GM23248 (cell line): Measurements from ENCODE around the gene ZNF438. TPM values are rescaled to one million over a fixed set of nuclear protein-coding genes. Genes with fewer than 3 reads are reported as not detected.

ENCODE experiments used
- DNase-seq: peaks from one replicate; pipeline ENCODE4 v3.0.0-alpha.2; 2015
- H2AFZ ChIP-seq: fragments of 200-600 bp; sonication (generic); 2 replicates; pipeline ENCODE4 v1.6.1; 2016; ENCODE audit warnings: antibody characterized with exemption
- H3F3A ChIP-seq: fragments of 200-600 bp; sonication (generic); 2 replicates; pipeline ENCODE4 v1.6.1; 2016; ENCODE audit warnings: mild to moderate bottlenecking, antibody characterized with exemption, mixed run types; ENCODE audit not compliant: insufficient read depth
- H3K27ac ChIP-seq: fragments of 200-600 bp; sonication (generic); 2 replicates; pipeline ENCODE4 v1.5.1; 2016; ENCODE audit warnings: mild to moderate bottlenecking
- H3K27me3 ChIP-seq: fragments of 200-600 bp; sonication (generic); replicated peaks from 2 replicates; pipeline ENCODE4 v1.6.1; 2016; ENCODE audit warnings: mild to moderate bottlenecking; ENCODE audit not compliant: insufficient read depth
- H3K36me3 ChIP-seq: fragments of 200-600 bp; sonication (generic); 2 replicates; pipeline ENCODE4 v1.6.1; 2016; ENCODE audit warnings: low read depth, mild to moderate bottlenecking
- H3K4me1 ChIP-seq: fragments of 200-600 bp; sonication (generic); 2 replicates; pipeline ENCODE4 v1.6.1; 2016; ENCODE audit warnings: mild to moderate bottlenecking; ENCODE audit not compliant: insufficient read depth
- H3K4me2 ChIP-seq: fragments of 200-600 bp; sonication (generic); one replicate; pipeline ENCODE4 v1.6.1; 2016; ENCODE audit warnings: mild to moderate bottlenecking; ENCODE audit not compliant: unreplicated experiment
- H3K4me3 ChIP-seq: fragments of 200-600 bp; sonication (generic); 2 replicates; pipeline ENCODE4 v1.5.1; 2016; ENCODE audit warnings: mild to moderate bottlenecking
- H3K79me2 ChIP-seq: fragments of 200-600 bp; sonication (generic); 2 replicates; pipeline ENCODE4 v1.6.1; 2016; ENCODE audit warnings: mild to moderate bottlenecking; ENCODE audit not compliant: insufficient read depth
- H3K9ac ChIP-seq: fragments of 200-600 bp; sonication (generic); 2 replicates; pipeline ENCODE4 v1.6.1; 2016; ENCODE audit warnings: mild to moderate bottlenecking
- H3K9me2 ChIP-seq: fragments of 200-600 bp; sonication (generic); 2 replicates; pipeline ENCODE4 v1.6.1; 2016; ENCODE audit warnings: mixed run types, mild to moderate bottlenecking, moderate library complexity; ENCODE audit not compliant: insufficient read depth
- H3K9me3 ChIP-seq: fragments of 200-600 bp; sonication (generic); one replicate; pipeline ENCODE4 v1.6.1; 2017; ENCODE audit warnings: low read depth
- H4K20me1 ChIP-seq: fragments of 200-600 bp; sonication (generic); 2 replicates; pipeline ENCODE4 v1.6.0; 2016; ENCODE audit not compliant: insufficient read depth
- EZH2 ChIP-seq: fragments of 200-600 bp; sonication (generic); IDR thresholded peaks from 2 replicates; pipeline ENCODE4 v1.6.1; 2018; ENCODE audit warnings: antibody characterized with exemption, mild to moderate bottlenecking; ENCODE audit not compliant: insufficient read depth, poor library complexity, severe bottlenecking
- EZH2phosphoT487 ChIP-seq: fragments of 200-600 bp; sonication (generic); IDR thresholded peaks from 2 replicates; pipeline ENCODE4 v1.6.1; 2018; ENCODE audit warnings: antibody characterized with exemption, moderate library complexity, mild to moderate bottlenecking, low read depth; ENCODE audit not compliant: insufficient read depth
- WGBS, 2 experiments: methylation state at CpG; one replicate each; pipeline ENCODE4 v1.1.6; 2015 to 2017; ENCODE audit warnings: low lambda C conversion rate in 2 of 2, low coverage in 1 of 2; ENCODE audit errors: missing lambda C conversion rate in 2 of 2; 5-methylcytosine and 5-hydroxymethylcytosine counted together
- in situ Hi-C: fragments of 300-500 bp; cut with MboI; formaldehyde crosslinking; loops from 2 replicates; pipeline ENCODE4 v1.15.0; 2020
- polyA plus RNA-seq: library from polyadenylated mRNA; unstranded; fragments of >200 nt; fragmentation: Nextera tagmentation; extraction: Ambion mirVana; gene quantifications from 2 replicates; pipeline ENCODE4 v1.2.1, GENCODE V29; 2016
- total RNA-seq: library from RNA; depleted of rRNA; stranded (reverse); fragments of >200 nt; shearing (Covaris generic); gene quantifications from 2 replicates; pipeline ENCODE4 v1.2.3, GENCODE V29; 2014

Gene ZNF438
- total and polyA plus RNA-seq, 2 experiments from 2014 or later: 2.9 to 4.1 TPM

- in situ Hi-C loops: no loop called here
- no peaks in the 10 kb centered on the region for H3K9me2 ChIP-seq
- TF ChIP-seq EZH2phosphoT487 (no peak), EZH2 (no peak)
Measured at GRCh38 chr10:30811276-30812017, 220.2 kb downstream of the ZNF438 start.

GRCh38 chr10:30810416-30810815 is 221.2 kb downstream of the ZNF438 start:
- DNase-seq: no peak

More at GRCh38 chr10:30811276-30812017, 220.2 kb downstream of the ZNF438 start:
- peaks cover 34% of the 10 kb centered on the region for H3K4me1 ChIP-seq
- H3F3A ChIP-seq: peaks cover 34% of the 10 kb centered on the region
- DNase-seq: no peak
- no peaks in the 10 kb centered on the region for H3K27me3 ChIP-seq
- no peak overlapping the region for H3K4me3 ChIP-seq
- H2AFZ ChIP-seq: no peak overlapping the region
- H3K4me2 ChIP-seq: peak overlapping the region; percentile 50
- no peak overlapping the region for H3K27ac ChIP-seq
- no peaks in the 10 kb centered on the region for H3K9me3 ChIP-seq
- WGBS, 2 experiments: 49 to 50% methylated on average over 16 of the region's 16 CpGs
- H3K79me2 ChIP-seq: no peaks in the 10 kb centered on the region
- H3K9ac ChIP-seq: no peak overlapping the region
- H3K36me3 ChIP-seq: no peaks in the 10 kb centered on the region
- no peaks in the 10 kb centered on the region for H4K20me1 ChIP-seq

GRCh38 chr10:30806850-30807249 is 224.8 kb downstream of the ZNF438 start:
- no peaks in the 10 kb centered on the region for H3K9me3 ChIP-seq
- peak; percentile 28 for DNase-seq
- WGBS, 2 experiments: 72 to 73% methylated on average over 2 of the region's 2 CpGs
- no peak overlapping the region for H3K4me3 ChIP-seq
- peaks cover 28% of the 10 kb centered on the region for H3F3A ChIP-seq
- H3K9ac ChIP-seq: no peak overlapping the region
- no peaks in the 10 kb centered on the region for H3K36me3 ChIP-seq
- H2AFZ ChIP-seq: no peak overlapping the region
- no peaks in the 10 kb centered on the region for H3K9me2 ChIP-seq
- H3K4me1 ChIP-seq: peaks cover 28% of the 10 kb centered on the region
- no peaks in the 10 kb centered on the region for H4K20me1 ChIP-seq
- in situ Hi-C loops: no loop called here
- no peak overlapping the region for H3K4me2 ChIP-seq
- TF ChIP-seq EZH2: no peak
- TF ChIP-seq EZH2phosphoT487: no peak
- H3K79me2 ChIP-seq: no peaks in the 10 kb centered on the region
- H3K27me3 ChIP-seq: no peaks in the 10 kb centered on the region
- H3K27ac ChIP-seq: no peak overlapping the region

More at GRCh38 chr10:30810416-30810815, 221.2 kb downstream of the ZNF438 start:
- no peaks in the 10 kb centered on the region for H3K36me3 ChIP-seq
- H3K27ac ChIP-seq: no peak overlapping the region
- TF ChIP-seq EZH2 (no peak), EZH2phosphoT487 (no peak)
- peaks cover 34% of the 10 kb centered on the region for H3F3A ChIP-seq
- H2AFZ ChIP-seq: no peak overlapping the region
- H3K9me3 ChIP-seq: no peaks in the 10 kb centered on the region
- H3K27me3 ChIP-seq: no peaks in the 10 kb centered on the region
- no peaks in the 10 kb centered on the region for H3K9me2 ChIP-seq
- no peaks in the 10 kb centered on the region for H4K20me1 ChIP-seq
- H3K4me1 ChIP-seq: peaks cover 34% of the 10 kb centered on the region
- no peak overlapping the region for H3K4me2 ChIP-seq
- WGBS, 2 experiments: 97 to 99% methylated on average over 5 of the region's 5 CpGs
- no peaks in the 10 kb centered on the region for H3K79me2 ChIP-seq
- H3K4me3 ChIP-seq: no peak overlapping the region
- no peak overlapping the region for H3K9ac ChIP-seq
- in situ Hi-C loops: no loop called here

- Histone ChIP-seq H3K27ac (peak overlapping the region; percentile 73), H3K4me3 (no peak overlapping the region), H3K27me3 (no peaks in the 10 kb centered on the region), H3K36me3 (no peaks in the 10 kb centered on the region), H3K79me2 (no peaks in the 10 kb centered on the region), H3K4me1 (peaks cover 26% of the 10 kb centered on the region), H3K9ac (peak overlapping the region; percentile 45; the same call in 1 of the 2 replicates), H3F3A (peaks cover 17% of the 10 kb centered on the region), H4K20me1 (no peaks in the 10 kb centered on the region), H3K9me3 (no peaks in the 10 kb centered on the region), H2AFZ (0 out of 2 replicates have a peak overlapping the region, but pooled peaks have one; percentile 26), H3K9me2 (no peaks in the 10 kb centered on the region), H3K4me2 (peak overlapping the region; percentile 72)
- in situ Hi-C loops: no loop called here
- no peak for TF ChIP-seq EZH2
- no peak for TF ChIP-seq EZH2phosphoT487
- DNase-seq: no peak
- WGBS, 2 experiments: 70 to 76% methylated on average over 9 of the region's 9 CpGs
Measured at GRCh38 chr10:30805061-30805460, 226.6 kb downstream of the ZNF438 start.
